ENCODE data around the gene UBAC1.

GRCh38 chr9:135893104-135893503 lies 68.1 kb downstream of the UBAC1 start:
- no peak for TF ChIP-seq CTCF (IDR thresholded peaks at IDR 0.05; ENCODE audit: low read depth, low read length, missing input control)
- no peak for TF ChIP-seq SP1 (IDR thresholded peaks at IDR 0.05)
- TF ChIP-seq REST (IDR thresholded peaks at IDR 0.05) = no peak
- TF ChIP-seq RAD21 (IDR thresholded peaks at IDR 0.05) = no peak
- TF ChIP-seq RXRA (IDR thresholded peaks at IDR 0.05) = no peak

Measured in liver (tissue), 3 donors.